ENCODE results near the gene TNN.

GRCh38 chr1:175146529-175147213, 79.0 kb downstream of the TNN start:
- peak; percentile 15 to 31 (median 28) for TF ChIP-seq CTCF (IDR thresholded peaks at IDR 0.05)
- TF ChIP-seq POLR2A (IDR thresholded peaks at IDR 0.05) = no peak

Data from ovary (tissue), 3 donors.